Epithelial cell of esophagus (primary cell): Measurements from ENCODE around the gene MRPL34.

Experiments
- DNase-seq: peaks from one replicate; pipeline ENCODE4 v3.0.0; 2010; ENCODE audit warnings: low read depth
- H3K4me3 ChIP-seq: 2 replicates; pipeline ENCODE4 v1.5.1; 2011; ENCODE audit warnings: mild to moderate bottlenecking, low read length, control low read depth
- TF ChIP-seq, protein P1 (sequence below): IDR thresholded peaks from 2 replicates; pipeline ENCODE4 v1.5.1; 2011; ENCODE audit warnings: low read depth, mild to moderate bottlenecking, low read length, control low read depth, inconsistent platforms; ENCODE audit not compliant: insufficient read depth; ENCODE audit errors: missing control alignments

The MRPL34 gene

GRCh38 chr19:17304386-17305215 is 1.1 kb upstream of the MRPL34 start:
- peak; percentile 74 for DNase-seq
- TF ChIP-seq, protein P1, sequence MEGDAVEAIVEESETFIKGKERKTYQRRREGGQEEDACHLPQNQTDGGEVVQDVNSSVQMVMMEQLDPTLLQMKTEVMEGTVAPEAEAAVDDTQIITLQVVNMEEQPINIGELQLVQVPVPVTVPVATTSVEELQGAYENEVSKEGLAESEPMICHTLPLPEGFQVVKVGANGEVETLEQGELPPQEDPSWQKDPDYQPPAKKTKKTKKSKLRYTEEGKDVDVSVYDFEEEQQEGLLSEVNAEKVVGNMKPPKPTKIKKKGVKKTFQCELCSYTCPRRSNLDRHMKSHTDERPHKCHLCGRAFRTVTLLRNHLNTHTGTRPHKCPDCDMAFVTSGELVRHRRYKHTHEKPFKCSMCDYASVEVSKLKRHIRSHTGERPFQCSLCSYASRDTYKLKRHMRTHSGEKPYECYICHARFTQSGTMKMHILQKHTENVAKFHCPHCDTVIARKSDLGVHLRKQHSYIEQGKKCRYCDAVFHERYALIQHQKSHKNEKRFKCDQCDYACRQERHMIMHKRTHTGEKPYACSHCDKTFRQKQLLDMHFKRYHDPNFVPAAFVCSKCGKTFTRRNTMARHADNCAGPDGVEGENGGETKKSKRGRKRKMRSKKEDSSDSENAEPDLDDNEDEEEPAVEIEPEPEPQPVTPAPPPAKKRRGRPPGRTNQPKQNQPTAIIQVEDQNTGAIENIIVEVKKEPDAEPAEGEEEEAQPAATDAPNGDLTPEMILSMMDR = no peak
- H3K4me3 ChIP-seq = no peak overlapping the region

GRCh38 chr19:17305216-17305516 is 506 bp upstream of the MRPL34 start:
- DNase-seq = no peak
- H3K4me3 ChIP-seq = no peak overlapping the region
- TF ChIP-seq, protein P1 = no peak

DNA sequence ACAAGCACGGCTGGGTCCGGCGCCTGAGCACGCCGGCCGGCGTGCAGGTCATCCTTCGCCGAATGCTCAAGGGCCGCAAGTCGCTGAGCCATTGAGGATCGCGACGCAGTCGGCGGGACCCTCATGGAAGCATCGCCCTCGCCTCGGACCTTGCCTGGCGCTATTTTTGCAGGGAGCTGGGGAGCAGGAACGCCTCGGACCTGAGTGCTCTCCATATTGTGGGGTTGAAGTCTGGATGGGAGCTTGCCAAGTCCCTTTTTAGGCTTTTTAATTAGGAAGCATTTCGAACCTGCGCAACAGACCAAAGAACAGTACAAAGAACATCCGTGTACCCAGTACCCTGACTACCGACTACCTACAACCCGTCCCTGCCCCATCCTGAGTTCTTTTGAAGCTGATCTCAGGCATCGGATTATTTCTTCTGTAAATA is 628 bp downstream of the MRPL34 start:
- DNase-seq = no peak
- H3K4me3 ChIP-seq = peak overlapping the region; percentile 86
- TF ChIP-seq, protein P1 = no peak

GRCh38 chr19:17307876-17308377 is 2.3 kb downstream of the MRPL34 start:
- DNase-seq = no peak
- TF ChIP-seq, protein P1 = no peak
- H3K4me3 ChIP-seq = no peak overlapping the region

GRCh38 chr19:17309198-17309964 is 3.7 kb downstream of the MRPL34 start, which contains the start of gene DDA1:
DDA1 (plus strand) TSS chr19:17309563; CDS start chr19:17309655, 92 bp downstream.
- DNase-seq = peak; percentile 100
- TF ChIP-seq, protein P1 = no peak

GRCh38 chr19:17309965-17310461 is 4.3 kb downstream of the MRPL34 start:
- H3K4me3 ChIP-seq = peak overlapping the region; percentile 82
- DNase-seq = no peak
- TF ChIP-seq, protein P1 = no peak

More at GRCh38 chr19:17309198-17309964, 3.7 kb downstream of the MRPL34 start, which contains the start of gene DDA1:
- H3K4me3 ChIP-seq = peak within 1 kb of the TSS; percentile 82
